ENCODE measurements around the gene EIF4G3. TPM values are rescaled to one million over a fixed set of nuclear protein-coding genes. Genes with fewer than 3 reads are reported as not detected.

EIF4G3 gene
- total and polyA plus RNA-seq, 2 donors (not counting 1 experiment from before 2014, with no cell fraction given): 33.6 to 76.0 TPM

DNA sequence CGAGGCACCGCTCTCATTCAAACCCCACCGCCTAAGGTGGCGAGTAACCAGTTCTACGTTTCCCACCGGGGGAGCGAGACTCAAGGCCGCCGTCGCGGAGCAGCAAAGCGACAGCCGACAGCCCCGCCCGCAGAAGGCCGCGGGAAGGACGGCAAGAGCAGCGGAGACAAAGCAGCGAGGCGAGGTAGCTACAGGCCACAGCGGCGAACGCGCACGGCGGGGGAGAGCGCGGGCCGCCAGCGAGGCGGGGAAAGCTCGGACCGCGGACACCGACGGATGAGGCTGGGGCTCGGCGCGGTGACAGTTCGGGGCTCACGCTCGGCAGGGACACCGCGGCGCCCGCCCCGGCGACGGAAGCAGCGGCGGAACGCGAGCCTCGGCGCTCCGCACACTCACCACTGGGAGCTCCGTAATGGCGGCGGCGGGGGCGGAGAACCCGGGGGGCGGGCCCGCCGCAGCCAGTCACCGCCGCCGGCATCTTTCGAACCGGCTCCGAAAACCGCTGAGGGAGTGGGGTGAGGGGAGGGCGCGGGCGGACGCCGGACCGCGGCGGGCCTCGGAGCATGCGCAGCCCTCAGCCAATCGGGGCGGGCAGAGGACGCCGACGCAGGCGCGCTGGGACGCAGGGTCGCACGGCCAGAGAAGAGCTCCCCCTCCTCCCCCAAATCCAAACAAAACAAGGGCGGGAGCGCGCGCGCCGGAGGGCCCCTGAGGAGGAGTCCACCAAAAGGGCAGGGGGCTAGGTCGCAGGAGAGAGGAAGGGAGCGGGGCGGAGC lies 390.3 kb downstream of the EIF4G3 start:
- peaks cover 39% of the 10 kb centered on the region for H3K4me1 Mint-ChIP-seq
- Histone ChIP-seq H3K9me3 (ENCODE audit: control extremely low read depth in 1 of 3, control insufficient read depth in 2 of 3, insufficient read depth in 1 of 3, low read length in 2 of 3) (no peaks in the 10 kb centered on the region), H3K4me2 (replicated peaks; ENCODE audit: low read depth, low read length, poor library complexity, severe bottlenecking) (peak overlapping the region; percentile 96), H3K9ac (ENCODE audit: low read length) (peak overlapping the region; percentile 96), H4K20me1 (ENCODE audit: control insufficient read depth, insufficient read depth, low read length, poor library complexity, severe bottlenecking) (peaks cover 48% of the 10 kb centered on the region), H3K27me3 (replicated peaks in 1 of 4; ENCODE audit: control extremely low read depth in 1 of 4, control insufficient read depth in 3 of 4, insufficient read depth in 4 of 4, low read length in 3 of 4) (no peaks in the 10 kb centered on the region), H3K79me2 (ENCODE audit: control insufficient read depth, insufficient read depth, low read length) (peaks cover 43% of the 10 kb centered on the region), H3K27ac (ENCODE audit: low read length in 2 of 2) (peak overlapping the region; percentile 81 to 91), H3K36me3 (replicated peaks in 1 of 2; ENCODE audit: control extremely low read depth in 1 of 2, control insufficient read depth in 1 of 2, extremely low read depth in 1 of 2, insufficient read depth in 2 of 2, low read length in 1 of 2) (no peaks in the 10 kb centered on the region), H3K4me3 (ENCODE audit: control extremely low read depth in 1 of 5, extremely low read depth in 1 of 5, insufficient read depth in 1 of 5, low read depth in 2 of 5, low read length in 4 of 5) (peak overlapping the region; percentile 78 to 92 (median 82)), H2AFZ (ENCODE audit: insufficient read depth, low read depth, low read length, poor library complexity, severe bottlenecking) (peak overlapping the region; percentile 95), H3K4me1 (ENCODE audit: control insufficient read depth in 2 of 2, insufficient read depth in 2 of 2, low read length in 2 of 2) (peaks cover 19 to 33% of the 10 kb centered on the region in 2 donors)
- TF ChIP-seq, protein P1, sequence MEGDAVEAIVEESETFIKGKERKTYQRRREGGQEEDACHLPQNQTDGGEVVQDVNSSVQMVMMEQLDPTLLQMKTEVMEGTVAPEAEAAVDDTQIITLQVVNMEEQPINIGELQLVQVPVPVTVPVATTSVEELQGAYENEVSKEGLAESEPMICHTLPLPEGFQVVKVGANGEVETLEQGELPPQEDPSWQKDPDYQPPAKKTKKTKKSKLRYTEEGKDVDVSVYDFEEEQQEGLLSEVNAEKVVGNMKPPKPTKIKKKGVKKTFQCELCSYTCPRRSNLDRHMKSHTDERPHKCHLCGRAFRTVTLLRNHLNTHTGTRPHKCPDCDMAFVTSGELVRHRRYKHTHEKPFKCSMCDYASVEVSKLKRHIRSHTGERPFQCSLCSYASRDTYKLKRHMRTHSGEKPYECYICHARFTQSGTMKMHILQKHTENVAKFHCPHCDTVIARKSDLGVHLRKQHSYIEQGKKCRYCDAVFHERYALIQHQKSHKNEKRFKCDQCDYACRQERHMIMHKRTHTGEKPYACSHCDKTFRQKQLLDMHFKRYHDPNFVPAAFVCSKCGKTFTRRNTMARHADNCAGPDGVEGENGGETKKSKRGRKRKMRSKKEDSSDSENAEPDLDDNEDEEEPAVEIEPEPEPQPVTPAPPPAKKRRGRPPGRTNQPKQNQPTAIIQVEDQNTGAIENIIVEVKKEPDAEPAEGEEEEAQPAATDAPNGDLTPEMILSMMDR (IDR thresholded peaks at IDR 0.05): no peak
- TF ChIP-seq EZH2 (IDR thresholded peaks at IDR 0.05; ENCODE audit: borderline replicate concordance, insufficient read depth, low read depth, low read length, poor library complexity, severe bottlenecking): no peak
- CTCF ChIA-PET: interaction anchor here (1.0 to 1.4 kb wide), 4 partner anchors 15 to 409 kb away, joined by 3 to 6 read pairs (median 4); no protein-coding TSS in a partner anchor
- intact Hi-C loops (cut with micrococcal nuclease): loop anchor here (1.0 to 10.0 kb wide), 8 partner anchors 54 to 1241 kb away; partner anchors contain the start of genes DDOST, ECE1, OTUD3 and SH2D5
- POLR2A ChIA-PET: interaction anchor here (0.6 to 1.5 kb wide), 8 partner anchors 13 to 1314 kb away, joined by 3 to 6 read pairs (median 4); partner anchors contain the start of genes MUL1 and SH2D5
- peak overlapping the region; percentile 98 for H3K27ac Mint-ChIP-seq
- H3K27me3 Mint-ChIP-seq: no peaks in the 10 kb centered on the region
- no peaks in the 10 kb centered on the region for H3K9me3 Mint-ChIP-seq (ENCODE audit: insufficient read depth)
- H3K4me3 Mint-ChIP-seq: peak overlapping the region; percentile 99
- WGBS (ENCODE audit: insufficient coverage): under 1% methylated on average over 95 of the region's 102 CpGs
- DNase-seq (peak; percentile 98), ATAC-seq (ENCODE audit: low read depth) (peak; percentile 72)
